Measurements from ENCODE around the gene ITGB5.

ITGB5 gene

DNA sequence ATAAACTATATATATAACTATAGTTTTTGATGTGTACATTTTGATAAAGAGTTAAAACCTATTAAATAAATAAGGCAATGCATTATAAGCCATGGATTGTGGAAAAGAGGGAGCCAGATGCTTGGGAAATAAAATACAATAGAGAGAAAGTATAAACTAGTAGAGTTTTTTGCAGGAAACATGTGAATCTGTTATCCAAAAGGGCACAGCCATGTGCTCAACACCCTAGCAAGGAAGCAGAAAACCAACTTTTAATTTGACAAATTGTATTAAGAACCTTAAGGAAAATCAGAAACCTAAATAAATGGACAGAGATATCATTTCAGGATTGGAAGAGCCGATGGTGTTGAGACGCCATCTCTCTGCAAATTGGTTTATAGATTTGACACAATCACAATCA lies 63.5 kb downstream of the ITGB5 start:
- no peak for TF ChIP-seq SIN3A (IDR thresholded peaks at IDR 0.05; ENCODE audit: borderline replicate concordance, insufficient read depth, low read length)
- no peak for TF ChIP-seq POLR2AphosphoS5 (IDR thresholded peaks at IDR 0.05; ENCODE audit: low read depth, low read length)
- TF ChIP-seq FOXP2 (optimal IDR thresholded peaks at IDR 0.05; ENCODE audit: borderline replicate concordance, extremely low read depth, extremely low read length, insufficient read depth): no peak
- TF ChIP-seq, protein P1, sequence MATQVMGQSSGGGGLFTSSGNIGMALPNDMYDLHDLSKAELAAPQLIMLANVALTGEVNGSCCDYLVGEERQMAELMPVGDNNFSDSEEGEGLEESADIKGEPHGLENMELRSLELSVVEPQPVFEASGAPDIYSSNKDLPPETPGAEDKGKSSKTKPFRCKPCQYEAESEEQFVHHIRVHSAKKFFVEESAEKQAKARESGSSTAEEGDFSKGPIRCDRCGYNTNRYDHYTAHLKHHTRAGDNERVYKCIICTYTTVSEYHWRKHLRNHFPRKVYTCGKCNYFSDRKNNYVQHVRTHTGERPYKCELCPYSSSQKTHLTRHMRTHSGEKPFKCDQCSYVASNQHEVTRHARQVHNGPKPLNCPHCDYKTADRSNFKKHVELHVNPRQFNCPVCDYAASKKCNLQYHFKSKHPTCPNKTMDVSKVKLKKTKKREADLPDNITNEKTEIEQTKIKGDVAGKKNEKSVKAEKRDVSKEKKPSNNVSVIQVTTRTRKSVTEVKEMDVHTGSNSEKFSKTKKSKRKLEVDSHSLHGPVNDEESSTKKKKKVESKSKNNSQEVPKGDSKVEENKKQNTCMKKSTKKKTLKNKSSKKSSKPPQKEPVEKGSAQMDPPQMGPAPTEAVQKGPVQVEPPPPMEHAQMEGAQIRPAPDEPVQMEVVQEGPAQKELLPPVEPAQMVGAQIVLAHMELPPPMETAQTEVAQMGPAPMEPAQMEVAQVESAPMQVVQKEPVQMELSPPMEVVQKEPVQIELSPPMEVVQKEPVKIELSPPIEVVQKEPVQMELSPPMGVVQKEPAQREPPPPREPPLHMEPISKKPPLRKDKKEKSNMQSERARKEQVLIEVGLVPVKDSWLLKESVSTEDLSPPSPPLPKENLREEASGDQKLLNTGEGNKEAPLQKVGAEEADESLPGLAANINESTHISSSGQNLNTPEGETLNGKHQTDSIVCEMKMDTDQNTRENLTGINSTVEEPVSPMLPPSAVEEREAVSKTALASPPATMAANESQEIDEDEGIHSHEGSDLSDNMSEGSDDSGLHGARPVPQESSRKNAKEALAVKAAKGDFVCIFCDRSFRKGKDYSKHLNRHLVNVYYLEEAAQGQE (IDR thresholded peaks at IDR 0.05; ENCODE audit: insufficient read depth in 1 of 2, low read depth in 2 of 2, low read length in 2 of 2): no peak

- TF ChIP-seq POLR2AphosphoS5 (IDR thresholded peaks at IDR 0.05; ENCODE audit: low read depth, low read length): no peak
- TF ChIP-seq, protein P1 (IDR thresholded peaks at IDR 0.05; ENCODE audit: insufficient read depth in 1 of 2, low read depth in 2 of 2, low read length in 2 of 2): no peak
- no peak for TF ChIP-seq SIN3A (IDR thresholded peaks at IDR 0.05; ENCODE audit: borderline replicate concordance, insufficient read depth, low read length)
- TF ChIP-seq FOXP2 (optimal IDR thresholded peaks at IDR 0.05; ENCODE audit: borderline replicate concordance, extremely low read depth, extremely low read length, insufficient read depth): no peak
- TF ChIP-seq TAF1 (IDR thresholded peaks at IDR 0.05; ENCODE audit: borderline replicate concordance, insufficient read depth, low read length): no peak
These were observed 64.0 kb downstream of the ITGB5 start for GRCh38 chr3:124823206-124823605.

DNA sequence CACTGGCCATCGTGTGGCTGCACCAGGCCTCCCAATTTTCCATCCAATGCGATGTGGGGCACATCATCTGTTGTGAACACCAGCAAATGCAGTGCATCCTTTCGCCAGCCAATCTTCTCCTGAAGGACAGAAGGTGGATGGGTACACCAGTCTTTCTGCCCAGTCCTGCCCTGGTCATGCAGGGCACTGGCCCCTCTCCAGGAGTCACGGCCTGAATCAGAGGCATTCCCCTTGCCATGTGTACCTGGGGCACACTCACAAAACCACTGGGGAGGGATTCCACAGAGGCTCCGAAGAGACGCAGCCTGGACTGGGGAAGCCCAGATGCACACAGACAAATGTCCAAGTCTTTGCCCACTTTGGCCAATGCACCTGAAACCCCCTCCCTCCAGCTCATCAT lies 65.8 kb downstream of the ITGB5 start:
- TF ChIP-seq TAF1 (IDR thresholded peaks at IDR 0.05; ENCODE audit: borderline replicate concordance, insufficient read depth, low read length) (no peak), SIN3A (IDR thresholded peaks at IDR 0.05; ENCODE audit: borderline replicate concordance, insufficient read depth, low read length) (no peak), FOXP2 (optimal IDR thresholded peaks at IDR 0.05; ENCODE audit: borderline replicate concordance, extremely low read depth, extremely low read length, insufficient read depth) (no peak), POLR2AphosphoS5 (IDR thresholded peaks at IDR 0.05; ENCODE audit: low read depth, low read length) (no peak)
- TF ChIP-seq, protein P1 (IDR thresholded peaks at IDR 0.05; ENCODE audit: insufficient read depth in 1 of 2, low read depth in 2 of 2, low read length in 2 of 2): no peak

DNA sequence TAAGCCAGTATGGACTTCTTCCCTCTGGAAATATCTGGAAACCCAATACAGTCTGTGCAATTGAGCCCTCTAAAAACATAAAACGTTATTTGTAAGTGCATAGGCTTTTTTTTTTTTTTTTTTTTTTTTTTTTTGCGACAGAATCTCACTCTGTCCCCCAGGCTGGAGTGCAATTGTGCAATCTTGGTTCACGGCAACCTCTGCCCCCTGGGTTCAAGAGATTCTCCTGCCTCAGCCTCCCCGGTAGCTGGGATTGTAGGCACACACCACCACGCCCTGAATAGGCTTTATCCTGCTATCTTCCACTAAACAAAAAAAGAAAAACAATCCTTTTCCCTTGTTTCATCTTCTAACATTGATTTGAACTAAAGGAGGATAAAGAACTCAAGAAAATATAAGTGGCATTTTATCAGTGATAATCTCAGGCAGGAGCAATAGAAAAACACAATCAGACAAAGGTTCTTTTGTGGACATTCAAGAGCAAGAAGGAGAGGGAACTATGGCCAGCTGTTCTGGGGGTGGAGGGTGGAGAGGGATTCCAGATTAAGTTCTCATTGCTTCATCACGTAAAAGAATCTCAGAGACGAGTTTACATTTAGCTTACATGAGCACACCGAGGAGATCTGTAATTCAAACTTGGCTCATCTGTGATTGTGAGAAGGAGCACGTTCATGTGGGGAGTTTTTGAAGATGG lies 68.6 kb downstream of the ITGB5 start:
- TF ChIP-seq FOXP2 (optimal IDR thresholded peaks at IDR 0.05; ENCODE audit: borderline replicate concordance, extremely low read depth, extremely low read length, insufficient read depth) (no peak), POLR2AphosphoS5 (IDR thresholded peaks at IDR 0.05; ENCODE audit: low read depth, low read length) (no peak), TAF1 (IDR thresholded peaks at IDR 0.05; ENCODE audit: borderline replicate concordance, insufficient read depth, low read length) (no peak), SIN3A (IDR thresholded peaks at IDR 0.05; ENCODE audit: borderline replicate concordance, insufficient read depth, low read length) (no peak)
- TF ChIP-seq, protein P1 (IDR thresholded peaks at IDR 0.05; ENCODE audit: insufficient read depth in 1 of 2, low read depth in 2 of 2, low read length in 2 of 2): no peak

Measured in PFSK-1 (cell line).